ENCODE measurements around the gene IGDCC3. TPM values are rescaled to one million over a fixed set of nuclear protein-coding genes. Genes with fewer than 3 reads are reported as not detected.
A peak's percentile ranks its signal among the peaks of the same experiment; 100 is the strongest.

Gene IGDCC3
- polyA plus RNA-seq, 3 donors = 7.7 to 10.6 (median 9.6) TPM

- no peak for DNase-seq
These were observed 47.6 kb downstream of the IGDCC3 start for GRCh38 chr15:65329984-65330735.

GRCh38 chr15:65329288-65329983 is 48.4 kb downstream of the IGDCC3 start:
- no peak for DNase-seq

GRCh38 chr15:65328506-65329287 is 49.1 kb downstream of the IGDCC3 start:
- DNase-seq = no peak

GRCh38 chr15:65327651-65328393 is 50.0 kb downstream of the IGDCC3 start:
- no peak for DNase-seq

- no peak for DNase-seq
These were observed 51.0 kb downstream of the IGDCC3 start for GRCh38 chr15:65326818-65327217.

GRCh38 chr15:65326117-65326526 is 51.7 kb downstream of the IGDCC3 start:
- no peak for DNase-seq

GRCh38 chr15:65323071-65323511 is 54.7 kb downstream of the IGDCC3 start:
- DNase-seq = no peak

- DNase-seq = peak; percentile 78
These were observed 58.9 kb downstream of the IGDCC3 start for GRCh38 chr15:65318870-65319356.

- DNase-seq = peak; percentile 85
These were observed 65.3 kb downstream of the IGDCC3 start for GRCh38 chr15:65312400-65312916.

GRCh38 chr15:65311760-65312159 is 66.0 kb downstream of the IGDCC3 start:
- no peak for DNase-seq

GRCh38 chr15:65310431-65311137 is 67.2 kb downstream of the IGDCC3 start:
- no peak for DNase-seq

GRCh38 chr15:65309882-65310418 is 67.9 kb downstream of the IGDCC3 start:
- DNase-seq = no peak

GRCh38 chr15:65307978-65308377 is 69.8 kb downstream of the IGDCC3 start:
- DNase-seq = no peak

- no peak for DNase-seq
These were observed 71.3 kb downstream of the IGDCC3 start for GRCh38 chr15:65306551-65306950.

GRCh38 chr15:65305776-65306175 is 72.0 kb downstream of the IGDCC3 start:
- no peak for DNase-seq

- DNase-seq = no peak
These were observed 72.5 kb downstream of the IGDCC3 start for GRCh38 chr15:65305150-65305758.

GRCh38 chr15:65304381-65305149 is 73.2 kb downstream of the IGDCC3 start, which contains the start of gene RNU5B-1:
RNU5B-1 (plus strand) TSS chr15:65304677.
- DNase-seq = peak; percentile 93

GRCh38 chr15:65303687-65304380 is 74.0 kb downstream of the IGDCC3 start:
- DNase-seq = peak; percentile 71

Data from renal pelvis (tissue), 4 donors.